RWPE2 (cell line): ENCODE data around the gene GAS2L2.

Source experiments
- ATAC-seq: fragments of 200-7000 bp; cut with Tn5 transposase; 3 replicates; pipeline ENCODE4 v1.9.1; 2021; ENCODE audit warnings: low read depth
- DNase-seq: peaks from one replicate; pipeline ENCODE4 v3.0.0-alpha.2; 2020; ENCODE audit warnings: low spot score
- H3K27ac ChIP-seq: fragments of 450-650 bp; 2 replicates; pipeline ENCODE4 v1.5.1; 2017; ENCODE audit warnings: mild to moderate bottlenecking; ENCODE audit not compliant: poor library complexity, severe bottlenecking
- H3K27me3 ChIP-seq: fragments of 250-450 bp; sonication (Bioruptor Pico); 2 replicates; pipeline ENCODE4 v1.5.1; 2021; ENCODE audit warnings: mild to moderate bottlenecking, moderate library complexity; ENCODE audit not compliant: insufficient read depth, poor library complexity, severe bottlenecking
- H3K36me3 ChIP-seq: fragments of 250-450 bp; sonication (Bioruptor Pico); 2 replicates; pipeline ENCODE4 v1.5.1; 2020; ENCODE audit warnings: low read depth, mild to moderate bottlenecking, moderate library complexity
- H3K4me1 ChIP-seq: fragments of 250-450 bp; sonication (Bioruptor Pico); 2 replicates; pipeline ENCODE4 v1.5.1; 2021; ENCODE audit warnings: mild to moderate bottlenecking, moderate library complexity; ENCODE audit not compliant: insufficient read depth, poor library complexity, severe bottlenecking
- H3K4me3 ChIP-seq: fragments of 250-450 bp; sonication (Bioruptor Pico); 2 replicates; pipeline ENCODE4 v1.5.1; 2021; ENCODE audit warnings: mild to moderate bottlenecking, moderate library complexity; ENCODE audit not compliant: severe bottlenecking
- H3K9me3 ChIP-seq: fragments of 250-450 bp; sonication (Bioruptor Pico); 2 replicates; pipeline ENCODE4 v1.5.1; 2021; ENCODE audit warnings: mild to moderate bottlenecking, moderate library complexity; ENCODE audit not compliant: severe bottlenecking
- CTCF ChIP-seq: fragments of 450-650 bp; IDR thresholded peaks from one replicate; pipeline ENCODE4 v1.5.1; 2017; ENCODE audit warnings: mild to moderate bottlenecking, moderate library complexity; ENCODE audit not compliant: poor library complexity, severe bottlenecking

The GAS2L2 gene

GRCh38 chr17:35740216-35740615 lies 12.8 kb downstream of the GAS2L2 start:
- no peak for DNase-seq
- Histone ChIP-seq H3K4me3 (no peak overlapping the region), H3K27ac (no peak overlapping the region), H3K9me3 (no peaks in the 10 kb centered on the region), H3K36me3 (no peaks in the 10 kb centered on the region), H3K4me1 (no peaks in the 10 kb centered on the region), H3K27me3 (peaks cover 33% of the 10 kb centered on the region)
- no peak for ATAC-seq
- TF ChIP-seq CTCF: no peak

- peaks cover 33% of the 10 kb centered on the region for H3K27me3 ChIP-seq
Observed at GRCh38 chr17:35738519-35739133, 14.4 kb downstream of the GAS2L2 start.

DNA sequence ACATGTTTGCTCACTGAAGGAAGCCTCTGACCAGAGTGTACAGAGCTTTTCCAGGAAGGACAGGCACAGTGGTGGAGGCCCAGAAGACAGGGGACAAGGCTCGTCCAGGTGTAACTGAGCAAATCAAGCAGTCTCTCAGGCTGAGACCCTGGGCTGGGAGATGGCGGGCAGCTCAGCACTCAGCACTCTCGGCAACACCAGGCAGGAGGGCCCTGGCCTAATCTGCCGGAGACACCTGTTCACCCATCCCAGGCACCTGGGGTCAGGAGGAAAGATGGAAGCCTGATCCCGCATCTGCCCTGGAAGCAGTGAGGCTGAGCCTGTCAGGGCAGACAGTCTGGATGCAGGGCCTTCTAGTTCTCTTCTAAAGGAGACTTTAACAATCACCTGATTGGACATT lies 16.8 kb downstream of the GAS2L2 start:
- Histone ChIP-seq H3K27ac (no peak overlapping the region), H3K4me1 (no peaks in the 10 kb centered on the region), H3K4me3 (no peak overlapping the region), H3K36me3 (no peaks in the 10 kb centered on the region), H3K9me3 (no peaks in the 10 kb centered on the region), H3K27me3 (peaks cover 15% of the 10 kb centered on the region)
- TF ChIP-seq CTCF: no peak
- DNase-seq (no peak), ATAC-seq (no peak)

More at GRCh38 chr17:35738519-35739133, 14.4 kb downstream of the GAS2L2 start:
- no peak for TF ChIP-seq CTCF
- Histone ChIP-seq H3K4me3 (no peak overlapping the region), H3K9me3 (no peaks in the 10 kb centered on the region), H3K36me3 (no peaks in the 10 kb centered on the region), H3K4me1 (no peaks in the 10 kb centered on the region), H3K27ac (no peak overlapping the region)
- DNase-seq: no peak
- ATAC-seq: no peak

DNA sequence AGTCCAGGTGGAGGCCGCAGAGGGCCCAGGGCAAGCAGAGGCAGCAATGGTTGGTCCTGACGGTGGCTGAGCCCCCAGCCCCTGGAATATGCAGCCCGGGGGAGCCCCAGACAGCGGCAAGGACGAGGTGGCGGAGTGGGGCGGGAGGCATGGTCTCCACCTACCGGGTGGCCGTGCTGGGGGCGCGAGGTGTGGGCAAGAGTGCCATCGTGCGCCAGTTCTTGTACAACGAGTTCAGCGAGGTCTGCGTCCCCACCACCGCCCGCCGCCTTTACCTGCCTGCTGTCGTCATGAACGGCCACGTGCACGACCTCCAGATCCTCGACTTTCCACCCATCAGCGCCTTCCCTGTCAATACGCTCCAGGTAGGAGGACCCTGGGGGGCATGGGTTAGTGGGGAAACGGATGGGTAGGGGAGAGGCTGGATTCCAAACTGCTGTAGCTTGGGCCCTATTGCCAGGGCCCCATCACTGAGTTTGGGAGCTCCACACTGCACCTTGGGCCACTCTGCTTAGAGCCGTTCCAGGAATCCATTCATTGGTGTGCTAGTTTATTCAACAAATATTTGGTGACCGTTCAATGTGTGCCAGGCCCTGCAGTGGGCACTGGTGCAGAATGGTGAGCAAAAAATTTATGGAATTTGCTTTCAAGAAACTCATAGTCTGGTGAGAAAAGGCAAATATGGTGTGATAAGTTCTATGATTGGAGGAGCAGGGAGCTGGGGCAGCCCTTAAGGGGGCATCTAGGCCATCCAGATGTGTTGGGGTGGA lies 17.8 kb downstream of the GAS2L2 start:
- no peak for TF ChIP-seq CTCF
- Histone ChIP-seq H3K9me3 (no peaks in the 10 kb centered on the region), H3K36me3 (no peaks in the 10 kb centered on the region), H3K4me1 (no peaks in the 10 kb centered on the region), H3K27ac (no peak overlapping the region), H3K27me3 (peaks cover 5% of the 10 kb centered on the region), H3K4me3 (no peak overlapping the region)
- ATAC-seq (no peak), DNase-seq (no peak)

DNA sequence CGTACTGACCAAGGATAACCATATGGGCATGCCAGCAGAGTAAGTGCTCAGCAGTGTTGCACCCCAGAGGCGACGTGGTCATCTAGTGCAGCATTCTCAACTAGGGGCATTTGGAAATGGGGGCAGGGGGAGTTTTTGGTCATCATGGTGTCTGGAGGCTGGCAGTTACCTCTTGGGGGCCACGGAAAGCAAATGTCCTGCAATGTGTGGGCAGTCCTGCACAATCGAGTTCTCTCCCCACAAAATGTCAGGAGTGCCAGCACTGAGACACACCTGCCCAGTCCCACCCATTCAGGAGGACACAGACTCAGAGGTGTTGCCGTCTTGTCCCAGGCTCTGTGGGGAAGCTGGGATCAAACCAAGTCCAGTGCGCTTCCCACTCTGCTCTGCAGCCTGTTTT lies 18.6 kb downstream of the GAS2L2 start:
- Histone ChIP-seq H3K27ac (no peak overlapping the region), H3K4me1 (no peaks in the 10 kb centered on the region), H3K36me3 (no peaks in the 10 kb centered on the region), H3K27me3 (no peaks in the 10 kb centered on the region), H3K9me3 (no peaks in the 10 kb centered on the region), H3K4me3 (no peak overlapping the region)
- no peak for ATAC-seq
- TF ChIP-seq CTCF: no peak
- DNase-seq: no peak
